ENCODE measurements around the gene OGG1. TPM values are rescaled to one million over a fixed set of nuclear protein-coding genes. Genes with fewer than 3 reads are reported as not detected.

Gene OGG1
- total and polyA plus RNA-seq, 9 of the 15 experiments (the other 6 are each of a cell fraction or from before 2014, with no cell fraction given) = 6.6 to 33.0 (median 24.4) TPM

DNA sequence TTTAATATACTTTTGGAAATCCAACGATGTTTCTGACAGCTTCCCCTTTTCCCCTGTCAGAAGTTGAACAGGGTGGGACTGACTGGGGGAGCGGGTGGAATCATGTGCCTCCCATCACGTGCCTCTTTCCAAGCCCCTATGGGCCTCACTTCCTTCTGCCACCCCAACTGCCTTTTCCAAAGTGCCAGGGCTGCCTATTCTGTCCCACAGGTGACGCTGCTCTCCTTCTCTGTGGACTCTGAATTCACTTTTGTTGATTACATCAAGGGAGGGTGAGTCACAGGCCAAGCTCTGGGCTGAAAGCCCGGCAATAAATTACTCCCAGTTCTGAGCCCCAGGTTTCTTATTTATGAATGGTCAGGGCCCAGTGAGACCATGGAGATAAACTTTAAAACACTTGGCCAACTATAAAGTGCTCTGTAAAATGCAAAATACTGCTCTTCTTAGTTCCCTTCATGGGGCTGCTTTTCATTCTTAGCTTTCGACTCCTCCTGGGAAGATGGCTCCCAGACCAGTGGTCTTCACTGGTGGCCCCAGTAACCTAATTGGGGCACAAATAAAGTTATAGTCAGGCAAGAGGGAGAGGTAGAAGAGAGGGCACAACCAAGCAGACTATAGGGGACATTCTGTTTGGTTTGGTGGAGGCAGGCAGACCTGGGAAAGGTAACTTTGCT, 33.9 kb upstream of the OGG1 start (continued):
- TF ChIP-seq, protein P1, sequence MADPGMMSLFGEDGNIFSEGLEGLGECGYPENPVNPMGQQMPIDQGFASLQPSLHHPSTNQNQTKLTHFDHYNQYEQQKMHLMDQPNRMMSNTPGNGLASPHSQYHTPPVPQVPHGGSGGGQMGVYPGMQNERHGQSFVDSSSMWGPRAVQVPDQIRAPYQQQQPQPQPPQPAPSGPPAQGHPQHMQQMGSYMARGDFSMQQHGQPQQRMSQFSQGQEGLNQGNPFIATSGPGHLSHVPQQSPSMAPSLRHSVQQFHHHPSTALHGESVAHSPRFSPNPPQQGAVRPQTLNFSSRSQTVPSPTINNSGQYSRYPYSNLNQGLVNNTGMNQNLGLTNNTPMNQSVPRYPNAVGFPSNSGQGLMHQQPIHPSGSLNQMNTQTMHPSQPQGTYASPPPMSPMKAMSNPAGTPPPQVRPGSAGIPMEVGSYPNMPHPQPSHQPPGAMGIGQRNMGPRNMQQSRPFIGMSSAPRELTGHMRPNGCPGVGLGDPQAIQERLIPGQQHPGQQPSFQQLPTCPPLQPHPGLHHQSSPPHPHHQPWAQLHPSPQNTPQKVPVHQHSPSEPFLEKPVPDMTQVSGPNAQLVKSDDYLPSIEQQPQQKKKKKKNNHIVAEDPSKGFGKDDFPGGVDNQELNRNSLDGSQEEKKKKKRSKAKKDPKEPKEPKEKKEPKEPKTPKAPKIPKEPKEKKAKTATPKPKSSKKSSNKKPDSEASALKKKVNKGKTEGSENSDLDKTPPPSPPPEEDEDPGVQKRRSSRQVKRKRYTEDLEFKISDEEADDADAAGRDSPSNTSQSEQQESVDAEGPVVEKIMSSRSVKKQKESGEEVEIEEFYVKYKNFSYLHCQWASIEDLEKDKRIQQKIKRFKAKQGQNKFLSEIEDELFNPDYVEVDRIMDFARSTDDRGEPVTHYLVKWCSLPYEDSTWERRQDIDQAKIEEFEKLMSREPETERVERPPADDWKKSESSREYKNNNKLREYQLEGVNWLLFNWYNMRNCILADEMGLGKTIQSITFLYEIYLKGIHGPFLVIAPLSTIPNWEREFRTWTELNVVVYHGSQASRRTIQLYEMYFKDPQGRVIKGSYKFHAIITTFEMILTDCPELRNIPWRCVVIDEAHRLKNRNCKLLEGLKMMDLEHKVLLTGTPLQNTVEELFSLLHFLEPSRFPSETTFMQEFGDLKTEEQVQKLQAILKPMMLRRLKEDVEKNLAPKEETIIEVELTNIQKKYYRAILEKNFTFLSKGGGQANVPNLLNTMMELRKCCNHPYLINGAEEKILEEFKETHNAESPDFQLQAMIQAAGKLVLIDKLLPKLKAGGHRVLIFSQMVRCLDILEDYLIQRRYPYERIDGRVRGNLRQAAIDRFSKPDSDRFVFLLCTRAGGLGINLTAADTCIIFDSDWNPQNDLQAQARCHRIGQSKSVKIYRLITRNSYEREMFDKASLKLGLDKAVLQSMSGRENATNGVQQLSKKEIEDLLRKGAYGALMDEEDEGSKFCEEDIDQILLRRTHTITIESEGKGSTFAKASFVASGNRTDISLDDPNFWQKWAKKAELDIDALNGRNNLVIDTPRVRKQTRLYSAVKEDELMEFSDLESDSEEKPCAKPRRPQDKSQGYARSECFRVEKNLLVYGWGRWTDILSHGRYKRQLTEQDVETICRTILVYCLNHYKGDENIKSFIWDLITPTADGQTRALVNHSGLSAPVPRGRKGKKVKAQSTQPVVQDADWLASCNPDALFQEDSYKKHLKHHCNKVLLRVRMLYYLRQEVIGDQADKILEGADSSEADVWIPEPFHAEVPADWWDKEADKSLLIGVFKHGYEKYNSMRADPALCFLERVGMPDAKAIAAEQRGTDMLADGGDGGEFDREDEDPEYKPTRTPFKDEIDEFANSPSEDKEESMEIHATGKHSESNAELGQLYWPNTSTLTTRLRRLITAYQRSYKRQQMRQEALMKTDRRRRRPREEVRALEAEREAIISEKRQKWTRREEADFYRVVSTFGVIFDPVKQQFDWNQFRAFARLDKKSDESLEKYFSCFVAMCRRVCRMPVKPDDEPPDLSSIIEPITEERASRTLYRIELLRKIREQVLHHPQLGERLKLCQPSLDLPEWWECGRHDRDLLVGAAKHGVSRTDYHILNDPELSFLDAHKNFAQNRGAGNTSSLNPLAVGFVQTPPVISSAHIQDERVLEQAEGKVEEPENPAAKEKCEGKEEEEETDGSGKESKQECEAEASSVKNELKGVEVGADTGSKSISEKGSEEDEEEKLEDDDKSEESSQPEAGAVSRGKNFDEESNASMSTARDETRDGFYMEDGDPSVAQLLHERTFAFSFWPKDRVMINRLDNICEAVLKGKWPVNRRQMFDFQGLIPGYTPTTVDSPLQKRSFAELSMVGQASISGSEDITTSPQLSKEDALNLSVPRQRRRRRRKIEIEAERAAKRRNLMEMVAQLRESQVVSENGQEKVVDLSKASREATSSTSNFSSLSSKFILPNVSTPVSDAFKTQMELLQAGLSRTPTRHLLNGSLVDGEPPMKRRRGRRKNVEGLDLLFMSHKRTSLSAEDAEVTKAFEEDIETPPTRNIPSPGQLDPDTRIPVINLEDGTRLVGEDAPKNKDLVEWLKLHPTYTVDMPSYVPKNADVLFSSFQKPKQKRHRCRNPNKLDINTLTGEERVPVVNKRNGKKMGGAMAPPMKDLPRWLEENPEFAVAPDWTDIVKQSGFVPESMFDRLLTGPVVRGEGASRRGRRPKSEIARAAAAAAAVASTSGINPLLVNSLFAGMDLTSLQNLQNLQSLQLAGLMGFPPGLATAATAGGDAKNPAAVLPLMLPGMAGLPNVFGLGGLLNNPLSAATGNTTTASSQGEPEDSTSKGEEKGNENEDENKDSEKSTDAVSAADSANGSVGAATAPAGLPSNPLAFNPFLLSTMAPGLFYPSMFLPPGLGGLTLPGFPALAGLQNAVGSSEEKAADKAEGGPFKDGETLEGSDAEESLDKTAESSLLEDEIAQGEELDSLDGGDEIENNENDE (IDR thresholded peaks at IDR 0.05; ENCODE audit: low read depth, low read length) = no peak
- TF ChIP-seq NONO (IDR thresholded peaks at IDR 0.05; ENCODE audit: low read depth in 2 of 2, low read length in 1 of 2) (peak in 1 of 2 experiments; percentile 54; a peak in 1 of 4 replicates), FOXK2 (conservative IDR thresholded peaks at IDR 0.05 in 1 of 2, IDR thresholded peaks at IDR 0.05 in 1 of 2; ENCODE audit: low read depth in 2 of 2) (peak; percentile 88 to 89), PRPF4 (IDR thresholded peaks at IDR 0.05; ENCODE audit: insufficient read depth, low read depth, low read length, poor library complexity, severe bottlenecking) (no peak), ZC3H4 (CRISPR knock-in tag; IDR thresholded peaks at IDR 0.05; ENCODE audit: borderline replicate concordance) (no peak), MAFK (IDR thresholded peaks at IDR 0.05; ENCODE audit: low read length) (0 out of 2 replicates have a peak, but pooled peaks have one; percentile 10), NFIC (IDR thresholded peaks at IDR 0.05) (peak; percentile 76), ZNF384 (IDR thresholded peaks at IDR 0.05; ENCODE audit: low read depth, low read length) (peak; percentile 70; the same call in 1 of the 2 replicates)
- TF ChIP-seq, protein P2, sequence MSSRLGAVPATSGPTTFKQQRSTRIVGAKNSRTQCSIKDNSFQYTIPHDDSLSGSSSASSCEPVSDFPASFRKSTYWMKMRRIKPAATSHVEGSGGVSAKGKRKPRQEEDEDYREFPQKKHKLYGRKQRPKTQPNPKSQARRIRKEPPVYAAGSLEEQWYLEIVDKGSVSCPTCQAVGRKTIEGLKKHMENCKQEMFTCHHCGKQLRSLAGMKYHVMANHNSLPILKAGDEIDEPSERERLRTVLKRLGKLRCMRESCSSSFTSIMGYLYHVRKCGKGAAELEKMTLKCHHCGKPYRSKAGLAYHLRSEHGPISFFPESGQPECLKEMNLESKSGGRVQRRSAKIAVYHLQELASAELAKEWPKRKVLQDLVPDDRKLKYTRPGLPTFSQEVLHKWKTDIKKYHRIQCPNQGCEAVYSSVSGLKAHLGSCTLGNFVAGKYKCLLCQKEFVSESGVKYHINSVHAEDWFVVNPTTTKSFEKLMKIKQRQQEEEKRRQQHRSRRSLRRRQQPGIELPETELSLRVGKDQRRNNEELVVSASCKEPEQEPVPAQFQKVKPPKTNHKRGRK (tag; IDR thresholded peaks at IDR 0.05) = no peak
